Panc1 (cell line): ENCODE measurements around the gene WDR26. TPM values are rescaled to one million over a fixed set of nuclear protein-coding genes. Genes with fewer than 3 reads are reported as not detected.

Experiments used
- ATAC-seq: fragments of 200-7000 bp; cut with Tn5 transposase; 2 replicates; pipeline ENCODE4 v1.9.1; 2020; ENCODE audit warnings: mild to moderate bottlenecking, moderate library complexity
- BruUV-seq: library from RNA; stranded (reverse); fragments of 400-500 nt; replicated peaks from 2 replicates; lab custom pipeline; 2021; lab: Mats Ljungman, UMichigan
- CTCF ChIA-PET: fragments of 300-600 bp; sonication (Branson Sonifier 250); formaldehyde crosslinking; loops from one replicate; lab custom pipeline; 2022; ENCODE audit warnings: antibody characterized with exemption; lab: Charles Lee
- POLR2A ChIA-PET: fragments of 300-600 bp; sonication (Branson Sonifier 250); formaldehyde crosslinking; loops from one replicate; lab custom pipeline; 2022; ENCODE audit warnings: antibody characterized with exemption; lab: Charles Lee
- DNase-seq: peaks from one replicate; pipeline ENCODE4 v3.0.0-alpha.2; 2010; ENCODE audit warnings: low read depth, low spot score
- H3K27ac ChIP-seq: 2 replicates; pipeline ENCODE4 v1.5.1; 2011; ENCODE audit warnings: mild to moderate bottlenecking, low read length, inconsistent platforms
- H3K27me3 ChIP-seq: fragments of 200-500 bp; sonication (Bioruptor generic); 2 replicates; pipeline ENCODE4 v1.6.0; 2014; ENCODE audit warnings: low read length, inconsistent platforms; ENCODE audit not compliant: control insufficient read depth, insufficient read depth
- H3K36me3 ChIP-seq: fragments of 200-500 bp; sonication (Bioruptor generic); 2 replicates; pipeline ENCODE4 v1.5.1; 2014; ENCODE audit warnings: inconsistent platforms, mild to moderate bottlenecking, low read length, moderate library complexity; ENCODE audit not compliant: control insufficient read depth, insufficient read depth
- H3K4me1 ChIP-seq: 2 replicates; pipeline ENCODE4 v1.5.1; 2011; ENCODE audit warnings: inconsistent platforms, mild to moderate bottlenecking, low read length, moderate library complexity; ENCODE audit not compliant: control insufficient read depth, insufficient read depth
- H3K4me3 ChIP-seq, 2 experiments: 2 replicates each; pipeline ENCODE4 v1.5.1; 2011 to 2012; ENCODE audit warnings: low read depth in 2 of 2, low read length in 2 of 2, mild to moderate bottlenecking in 2 of 2, inconsistent platforms in 1 of 2, moderate library complexity in 1 of 2
- H3K9me3 ChIP-seq: fragments of 200-500 bp; sonication (Bioruptor generic); 2 replicates; pipeline ENCODE4 v1.5.1; 2014; ENCODE audit warnings: low read depth, mild to moderate bottlenecking, inconsistent platforms, low read length, moderate library complexity; ENCODE audit not compliant: control insufficient read depth, insufficient read depth
- CTCF ChIP-seq: fragments of 450-650 bp; IDR thresholded peaks from 2 replicates; pipeline ENCODE4 v1.5.1; 2017; ENCODE audit warnings: mild to moderate bottlenecking
- POLR2AphosphoS5 ChIP-seq: IDR thresholded peaks from 2 replicates; pipeline ENCODE4 v1.6.1; 2012; ENCODE audit warnings: mild to moderate bottlenecking, low read depth, low read length, moderate library complexity
- SIN3A ChIP-seq: IDR thresholded peaks from 2 replicates; pipeline ENCODE4 v1.6.1; 2012; ENCODE audit warnings: low read depth, mild to moderate bottlenecking, low read length, moderate library complexity, borderline replicate concordance; ENCODE audit not compliant: insufficient read depth
- TCF7L2 ChIP-seq: IDR thresholded peaks from 2 replicates; pipeline ENCODE4 v1.6.1; 2011; ENCODE audit warnings: mild to moderate bottlenecking, low read depth, low read length, inconsistent platforms
- in situ Hi-C: cut with HindIII; loops from 2 replicates; pipeline ENCODE4 v1.10.0; 2016; ENCODE audit warnings: low sequenced_read_pairs, low pct_unique_long_range_greater_than_20kb
- intact Hi-C: fragments of 100-400 bp; cut with micrococcal nuclease; formaldehyde crosslinking; loops from one replicate; pipeline ENCODE4 v1.10.0; 2022; ENCODE audit not compliant: unreplicated experiment
- total RNA-seq: library from RNA; stranded (reverse); gene quantifications from one replicate; pipeline ENCODE4 v1.2.1, GENCODE V29; 2021; ENCODE audit not compliant: unreplicated experiment
- TF ChIP-seq, protein P1 (sequence below), 2 experiments: IDR thresholded peaks; 2 replicates each; pipeline ENCODE4 v1.6.1; 2011 to 2012; ENCODE audit warnings: low read depth in 2 of 2, control low read depth in 1 of 2, low read length in 1 of 2, mild to moderate bottlenecking in 1 of 2, moderate library complexity in 1 of 2; ENCODE audit not compliant: insufficient read depth in 1 of 2

The WDR26 gene
- total RNA-seq, 1 experiment from 2014 or later = 91.3 TPM

- TF ChIP-seq, protein P1, sequence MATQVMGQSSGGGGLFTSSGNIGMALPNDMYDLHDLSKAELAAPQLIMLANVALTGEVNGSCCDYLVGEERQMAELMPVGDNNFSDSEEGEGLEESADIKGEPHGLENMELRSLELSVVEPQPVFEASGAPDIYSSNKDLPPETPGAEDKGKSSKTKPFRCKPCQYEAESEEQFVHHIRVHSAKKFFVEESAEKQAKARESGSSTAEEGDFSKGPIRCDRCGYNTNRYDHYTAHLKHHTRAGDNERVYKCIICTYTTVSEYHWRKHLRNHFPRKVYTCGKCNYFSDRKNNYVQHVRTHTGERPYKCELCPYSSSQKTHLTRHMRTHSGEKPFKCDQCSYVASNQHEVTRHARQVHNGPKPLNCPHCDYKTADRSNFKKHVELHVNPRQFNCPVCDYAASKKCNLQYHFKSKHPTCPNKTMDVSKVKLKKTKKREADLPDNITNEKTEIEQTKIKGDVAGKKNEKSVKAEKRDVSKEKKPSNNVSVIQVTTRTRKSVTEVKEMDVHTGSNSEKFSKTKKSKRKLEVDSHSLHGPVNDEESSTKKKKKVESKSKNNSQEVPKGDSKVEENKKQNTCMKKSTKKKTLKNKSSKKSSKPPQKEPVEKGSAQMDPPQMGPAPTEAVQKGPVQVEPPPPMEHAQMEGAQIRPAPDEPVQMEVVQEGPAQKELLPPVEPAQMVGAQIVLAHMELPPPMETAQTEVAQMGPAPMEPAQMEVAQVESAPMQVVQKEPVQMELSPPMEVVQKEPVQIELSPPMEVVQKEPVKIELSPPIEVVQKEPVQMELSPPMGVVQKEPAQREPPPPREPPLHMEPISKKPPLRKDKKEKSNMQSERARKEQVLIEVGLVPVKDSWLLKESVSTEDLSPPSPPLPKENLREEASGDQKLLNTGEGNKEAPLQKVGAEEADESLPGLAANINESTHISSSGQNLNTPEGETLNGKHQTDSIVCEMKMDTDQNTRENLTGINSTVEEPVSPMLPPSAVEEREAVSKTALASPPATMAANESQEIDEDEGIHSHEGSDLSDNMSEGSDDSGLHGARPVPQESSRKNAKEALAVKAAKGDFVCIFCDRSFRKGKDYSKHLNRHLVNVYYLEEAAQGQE (IDR thresholded peaks at IDR 0.05; ENCODE audit: insufficient read depth in 1 of 2, low read depth in 2 of 2, low read length in 1 of 2) = no peak
- TF ChIP-seq SIN3A = no peak
- CTCF ChIA-PET = no interaction called here
- no peaks in the 10 kb centered on the region for H3K27me3 ChIP-seq
- H3K36me3 ChIP-seq = no peaks in the 10 kb centered on the region
- H3K27ac ChIP-seq = no peak overlapping the region
- POLR2A ChIA-PET = no interaction called here
- no peaks in the 10 kb centered on the region for H3K9me3 ChIP-seq
- intact Hi-C loops (no loop called here), in situ Hi-C loops (no loop called here)
- DNase-seq = no peak
- BruUV-seq = no TSS peak
- no peak overlapping the region for H3K4me3 ChIP-seq
- no peaks in the 10 kb centered on the region for H3K4me1 ChIP-seq
- ATAC-seq = no peak
Measured at GRCh38 chr1:224447251-224447650, 12.7 kb upstream of the WDR26 start.

DNA sequence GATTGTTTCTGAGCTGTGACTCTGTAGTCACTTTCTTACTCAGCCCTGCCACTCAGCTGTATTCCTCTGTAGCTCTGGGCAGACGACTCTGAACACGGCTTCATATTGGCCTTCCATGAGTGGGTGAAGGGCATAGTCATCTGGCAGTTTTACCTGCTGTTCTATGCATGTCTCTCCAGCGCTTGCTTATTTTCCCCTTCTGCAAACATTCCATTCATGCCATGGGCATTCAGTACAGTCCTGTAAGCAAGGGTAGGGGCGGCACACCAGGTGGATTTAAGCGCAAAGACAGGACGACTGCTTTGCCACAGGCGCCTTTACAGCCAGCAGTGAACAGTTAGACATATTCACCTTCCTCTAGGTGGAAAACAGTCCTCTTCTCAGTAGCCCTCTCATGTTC is 4.4 kb upstream of the WDR26 start:
- CTCF ChIA-PET = no interaction called here
- intact Hi-C loops = no loop called here
- in situ Hi-C loops = no loop called here
- no TSS peak for BruUV-seq
- no peaks in the 10 kb centered on the region for H3K9me3 ChIP-seq
- H3K4me3 ChIP-seq = no peak overlapping the region
- peaks cover 19% of the 10 kb centered on the region for H3K4me1 ChIP-seq
- H3K27me3 ChIP-seq = no peaks in the 10 kb centered on the region
- POLR2A ChIA-PET = no interaction called here
- H3K27ac ChIP-seq = peak overlapping the region; percentile 45
- TF ChIP-seq, protein P1 (IDR thresholded peaks at IDR 0.05; ENCODE audit: insufficient read depth in 1 of 2, low read depth in 2 of 2, low read length in 1 of 2) = no peak
- TF ChIP-seq TCF7L2 (no peak), CTCF (no peak), POLR2AphosphoS5 (no peak), SIN3A (no peak)
- DNase-seq (no peak), ATAC-seq (no peak)
- H3K36me3 ChIP-seq = no peaks in the 10 kb centered on the region; the same call in 1 of the 2 replicates
